ENCODE results near the gene DIP2C. TPM values are rescaled to one million over a fixed set of nuclear protein-coding genes. Genes with fewer than 3 reads are reported as not detected.

DIP2C gene
- polyA plus RNA-seq, 1 of the 3 experiments (the other 2 are of a cell fraction): 8.7 TPM

DNA sequence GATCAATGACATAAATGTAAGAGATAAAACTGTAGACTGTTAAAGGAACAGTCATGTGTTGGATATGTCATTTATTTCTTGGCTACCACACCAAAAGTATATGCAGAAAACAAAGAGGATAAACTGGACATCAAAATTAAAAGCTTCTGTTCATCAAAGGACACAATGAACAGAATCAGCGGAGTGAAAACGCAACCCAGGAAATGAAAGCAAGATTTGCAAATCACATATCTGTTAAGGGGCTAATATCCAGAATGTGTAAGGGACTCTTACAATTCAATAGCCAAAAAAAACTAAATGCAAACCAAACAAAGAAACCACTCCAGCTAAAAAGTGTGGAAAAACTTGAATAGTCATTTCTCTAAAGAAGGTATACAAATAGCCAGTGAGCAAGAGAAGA lies 390.0 kb downstream of the DIP2C start:
- no peaks in the 10 kb centered on the region; the same call in 1 of the 2 replicates for H4K20me1 ChIP-seq (ENCODE audit: insufficient read depth)
- POLR2A ChIA-PET: no interaction called here
- no peak overlapping the region for H3K9ac ChIP-seq
- H3K27me3 ChIP-seq (ENCODE audit: insufficient read depth): no peaks in the 10 kb centered on the region
- H3K4me1 ChIP-seq (ENCODE audit: control insufficient read depth in 1 of 2, insufficient read depth in 2 of 2, low read depth in 1 of 2, low read length in 1 of 2): peaks cover 0 to 11% of the 10 kb centered on the region in 2 experiments; a peak in 2 of 4 replicates
- peaks cover 26% of the 10 kb centered on the region for H3F3A ChIP-seq (replicated peaks; ENCODE audit: insufficient read depth)
- no peak overlapping the region for H2AFZ ChIP-seq (ENCODE audit: low read depth)
- H3K4me2 ChIP-seq: no peak overlapping the region
- no peaks in the 10 kb centered on the region for H3K9me2 ChIP-seq
- H3K4me3 ChIP-seq (ENCODE audit: low read depth in 2 of 2, low read length in 1 of 2): no peak overlapping the region
- H3K27ac ChIP-seq (ENCODE audit: low read depth in 2 of 2, low read length in 1 of 2): no peak overlapping the region
- H3K9me3 ChIP-seq: no peaks in the 10 kb centered on the region
- 100% methylated on average over 2 of the region's 2 CpGs for WGBS (ENCODE audit: low lambda C conversion rate)
- CTCF ChIA-PET: no interaction called here
- no peak for DNase-seq
- H3K79me2 ChIP-seq (ENCODE audit: insufficient read depth): 0 out of 2 replicates have a peak, but pooled peaks cover 5% of the 10 kb centered on the region
- H3K36me3 ChIP-seq (replicated peaks in 1 of 2; ENCODE audit: control insufficient read depth in 1 of 2, insufficient read depth in 2 of 2, low read length in 1 of 2): peaks cover 14 to 16% of the 10 kb centered on the region in 2 experiments
- TF ChIP-seq RXRA (IDR thresholded peaks at IDR 0.05; ENCODE audit: borderline replicate concordance, low read depth) (no peak), NFIC (IDR thresholded peaks at IDR 0.05; ENCODE audit: borderline replicate concordance) (no peak), EZH2phosphoT487 (IDR thresholded peaks at IDR 0.05; ENCODE audit: borderline replicate concordance, low read depth) (no peak), CHD2 (IDR thresholded peaks at IDR 0.05; ENCODE audit: low read length, partially characterized antibody) (no peak), FOXM1 (IDR thresholded peaks at IDR 0.05; ENCODE audit: low read depth) (no peak)

DNA sequence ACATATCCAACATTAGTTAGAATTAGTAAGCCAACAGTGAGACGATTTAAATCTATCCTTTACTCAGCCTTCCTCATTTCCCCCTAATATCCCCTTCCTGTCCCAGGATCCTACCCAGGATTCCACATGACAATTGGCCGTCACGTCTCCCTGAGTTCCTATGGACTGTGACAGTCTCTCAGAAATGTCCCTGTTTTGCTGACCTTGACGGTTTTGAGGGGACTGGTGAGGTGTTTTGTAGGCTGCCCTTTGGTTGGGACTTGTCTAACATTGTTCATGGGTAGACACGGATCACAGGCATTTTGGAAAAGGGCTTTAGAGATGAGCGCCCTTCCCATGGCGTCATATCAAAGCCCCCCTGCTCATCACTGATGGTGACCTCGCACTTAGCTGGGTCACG lies 391.4 kb downstream of the DIP2C start:
- no peaks in the 10 kb centered on the region for H3K9me3 ChIP-seq
- peak overlapping the region; percentile 66 for H3K4me2 ChIP-seq
- no peak overlapping the region; a peak in 1 of 4 replicates for H3K4me3 ChIP-seq (ENCODE audit: low read depth in 2 of 2, low read length in 1 of 2)
- POLR2A ChIA-PET: no interaction called here
- 0 out of 2 replicates have a peak, but pooled peaks cover 5% of the 10 kb centered on the region for H3K79me2 ChIP-seq (ENCODE audit: insufficient read depth)
- no peaks in the 10 kb centered on the region for H3K27me3 ChIP-seq (ENCODE audit: insufficient read depth)
- H3K9me2 ChIP-seq: no peaks in the 10 kb centered on the region
- peaks cover 14% of the 10 kb centered on the region in 2 experiments for H3K36me3 ChIP-seq (replicated peaks in 1 of 2; ENCODE audit: control insufficient read depth in 1 of 2, insufficient read depth in 2 of 2, low read length in 1 of 2)
- no peak overlapping the region for H2AFZ ChIP-seq (ENCODE audit: low read depth)
- H4K20me1 ChIP-seq (ENCODE audit: insufficient read depth): no peaks in the 10 kb centered on the region; the same call in 1 of the 2 replicates
- H3K4me1 ChIP-seq (ENCODE audit: control insufficient read depth in 1 of 2, insufficient read depth in 2 of 2, low read depth in 1 of 2, low read length in 1 of 2): peaks cover 0 to 11% of the 10 kb centered on the region in 2 experiments; a peak in 2 of 4 replicates
- H3K9ac ChIP-seq: no peak overlapping the region
- TF ChIP-seq ELF1 (IDR thresholded peaks at IDR 0.05) (no peak), SIN3A (IDR thresholded peaks at IDR 0.05; ENCODE audit: borderline replicate concordance, low read depth, low read length) (no peak), RXRA (IDR thresholded peaks at IDR 0.05; ENCODE audit: borderline replicate concordance, low read depth) (no peak), TCF12 (IDR thresholded peaks at IDR 0.05) (no peak)
- TF ChIP-seq, protein P1, sequence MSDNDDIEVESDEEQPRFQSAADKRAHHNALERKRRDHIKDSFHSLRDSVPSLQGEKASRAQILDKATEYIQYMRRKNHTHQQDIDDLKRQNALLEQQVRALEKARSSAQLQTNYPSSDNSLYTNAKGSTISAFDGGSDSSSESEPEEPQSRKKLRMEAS (IDR thresholded peaks at IDR 0.05; ENCODE audit: low read depth): no peak
- CTCF ChIA-PET: no interaction called here
- H3K27ac ChIP-seq (ENCODE audit: low read depth in 2 of 2, low read length in 1 of 2): peak overlapping the region; percentile 4 to 86; a peak in 2 of 4 replicates
- no peak for DNase-seq
- peaks cover 23% of the 10 kb centered on the region for H3F3A ChIP-seq (replicated peaks; ENCODE audit: insufficient read depth)
- WGBS (ENCODE audit: low lambda C conversion rate): 81% methylated on average over 7 of the region's 9 CpGs

DNA sequence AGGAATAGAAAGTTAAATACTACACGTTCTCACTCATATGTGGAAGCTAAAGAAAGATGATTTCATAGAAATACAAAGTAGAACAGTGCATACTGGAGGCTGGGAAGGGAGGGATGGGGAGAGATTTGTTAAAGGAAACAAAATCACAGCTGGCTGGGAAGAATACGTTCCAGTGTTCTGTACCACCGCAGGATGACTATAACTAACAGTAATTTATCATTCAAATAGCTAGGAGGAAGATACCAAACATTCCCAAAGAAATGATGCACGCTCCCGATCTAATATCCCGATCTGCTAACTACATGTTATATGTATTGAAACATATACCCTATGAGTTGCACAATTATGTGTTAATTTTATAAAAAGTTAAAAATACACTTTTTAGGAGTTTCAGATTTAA lies 391.9 kb downstream of the DIP2C start:
- Histone ChIP-seq H3K79me2 (ENCODE audit: insufficient read depth) (0 out of 2 replicates have a peak, but pooled peaks cover 5% of the 10 kb centered on the region), H3K27me3 (ENCODE audit: insufficient read depth) (no peaks in the 10 kb centered on the region), H3K9me3 (no peaks in the 10 kb centered on the region), H3K36me3 (replicated peaks in 1 of 2; ENCODE audit: control insufficient read depth in 1 of 2, insufficient read depth in 2 of 2, low read length in 1 of 2) (peaks cover 11 to 14% of the 10 kb centered on the region in 2 experiments), H3F3A (replicated peaks; ENCODE audit: insufficient read depth) (peaks cover 23% of the 10 kb centered on the region), H3K9ac (0 out of 2 replicates have a peak overlapping the region, but pooled peaks have one; percentile 20), H3K27ac (ENCODE audit: low read depth in 2 of 2, low read length in 1 of 2) (peak overlapping the region; percentile 4 to 86; a peak in 3 of 4 replicates), H3K4me2 (peak overlapping the region; percentile 66), H4K20me1 (ENCODE audit: insufficient read depth) (no peaks in the 10 kb centered on the region; the same call in 1 of the 2 replicates), H2AFZ (ENCODE audit: low read depth) (no peak overlapping the region), H3K9me2 (no peaks in the 10 kb centered on the region), H3K4me3 (ENCODE audit: low read depth in 2 of 2, low read length in 1 of 2) (no peak overlapping the region; a peak in 1 of 4 replicates), H3K4me1 (ENCODE audit: control insufficient read depth in 1 of 2, insufficient read depth in 2 of 2, low read depth in 1 of 2, low read length in 1 of 2) (peaks cover 0 to 11% of the 10 kb centered on the region in 2 experiments; a peak in 3 of 4 replicates)
- 38% methylated on average over 6 of the region's 6 CpGs for WGBS (ENCODE audit: low lambda C conversion rate)
- no peak for DNase-seq
- CTCF ChIA-PET: no interaction called here
- POLR2A ChIA-PET: no interaction called here
- TF ChIP-seq, protein P1 (IDR thresholded peaks at IDR 0.05; ENCODE audit: low read depth): 0 out of 2 replicates have a peak, but pooled peaks have one; percentile 1
- TF ChIP-seq, protein P2, sequence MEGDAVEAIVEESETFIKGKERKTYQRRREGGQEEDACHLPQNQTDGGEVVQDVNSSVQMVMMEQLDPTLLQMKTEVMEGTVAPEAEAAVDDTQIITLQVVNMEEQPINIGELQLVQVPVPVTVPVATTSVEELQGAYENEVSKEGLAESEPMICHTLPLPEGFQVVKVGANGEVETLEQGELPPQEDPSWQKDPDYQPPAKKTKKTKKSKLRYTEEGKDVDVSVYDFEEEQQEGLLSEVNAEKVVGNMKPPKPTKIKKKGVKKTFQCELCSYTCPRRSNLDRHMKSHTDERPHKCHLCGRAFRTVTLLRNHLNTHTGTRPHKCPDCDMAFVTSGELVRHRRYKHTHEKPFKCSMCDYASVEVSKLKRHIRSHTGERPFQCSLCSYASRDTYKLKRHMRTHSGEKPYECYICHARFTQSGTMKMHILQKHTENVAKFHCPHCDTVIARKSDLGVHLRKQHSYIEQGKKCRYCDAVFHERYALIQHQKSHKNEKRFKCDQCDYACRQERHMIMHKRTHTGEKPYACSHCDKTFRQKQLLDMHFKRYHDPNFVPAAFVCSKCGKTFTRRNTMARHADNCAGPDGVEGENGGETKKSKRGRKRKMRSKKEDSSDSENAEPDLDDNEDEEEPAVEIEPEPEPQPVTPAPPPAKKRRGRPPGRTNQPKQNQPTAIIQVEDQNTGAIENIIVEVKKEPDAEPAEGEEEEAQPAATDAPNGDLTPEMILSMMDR (IDR thresholded peaks at IDR 0.05): no peak
- TF ChIP-seq SMC3 (IDR thresholded peaks at IDR 0.05; ENCODE audit: low read depth, low read length) (no peak), FOSL2 (IDR thresholded peaks at IDR 0.05; ENCODE audit: borderline replicate concordance, low read depth) (no peak)
